ENCODE measurements around the gene HOOK2. TPM values are rescaled to one million over a fixed set of nuclear protein-coding genes. Genes with fewer than 3 reads are reported as not detected.
A peak's percentile ranks its signal among the peaks of the same experiment; 100 is the strongest.

HOOK2 gene
- total RNA-seq, 2 experiments from 2014 or later = 17.3 to 18.4 TPM

DNA sequence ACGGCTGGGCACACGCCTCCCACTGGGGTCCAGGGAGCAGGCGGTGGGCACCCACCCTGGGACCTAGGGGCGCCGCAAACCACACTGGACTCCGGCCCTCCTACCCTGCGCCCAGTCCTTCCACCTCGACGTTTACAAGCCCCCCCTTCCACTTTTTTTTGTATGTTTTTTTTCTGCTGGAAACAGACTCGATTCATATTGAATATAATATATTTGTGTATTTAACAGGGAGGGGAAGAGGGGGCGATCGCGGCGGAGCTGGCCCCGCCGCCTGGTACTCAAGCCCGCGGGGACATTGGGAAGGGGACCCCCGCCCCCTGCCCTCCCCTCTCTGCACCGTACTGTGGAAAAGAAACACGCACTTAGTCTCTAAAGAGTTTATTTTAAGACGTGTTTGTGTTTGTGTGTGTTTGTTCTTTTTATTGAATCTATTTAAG is 17.5 kb upstream of the HOOK2 start:
- TF ChIP-seq CTCF (IDR thresholded peaks at IDR 0.05) = no peak
- POLR2A ChIA-PET = interaction anchor here (0.7 to 3.3 kb wide), 22 partner anchors 9 to 460 kb away, joined by 3 to 97 read pairs (median 4); partner anchors contain the start of genes DHPS, FBXW9, PRDX2 and RNASEH2A
- H3K27ac Mint-ChIP-seq = peak overlapping the region; percentile 98
- ATAC-seq (no peak), DNase-seq (no peak)
- intact Hi-C loops (cut with micrococcal nuclease) = no loop called here
- CTCF ChIA-PET = interaction anchor here (0.9 to 14.2 kb wide), 8 partner anchors 9 to 93 kb away, joined by 3 to 480 read pairs (median 4); partner anchors contain the start of gene THSD8
- peaks cover 44% of the 10 kb centered on the region for H3K4me1 Mint-ChIP-seq (ENCODE audit: low read depth)
- H3K27me3 Mint-ChIP-seq = no peaks in the 10 kb centered on the region
- H3K4me3 Mint-ChIP-seq = peak overlapping the region; percentile 95
- H3K9me3 Mint-ChIP-seq = no peaks in the 10 kb centered on the region
- H3K36me3 Mint-ChIP-seq (ENCODE audit: low read depth) = peaks cover 22% of the 10 kb centered on the region

- Mint-ChIP-seq H3K4me1 (ENCODE audit: low read depth) (peaks cover 44% of the 10 kb centered on the region), H3K4me3 (peak overlapping the region; percentile 95), H3K36me3 (ENCODE audit: low read depth) (peaks cover 22% of the 10 kb centered on the region), H3K27me3 (no peaks in the 10 kb centered on the region), H3K9me3 (no peaks in the 10 kb centered on the region), H3K27ac (peak overlapping the region; percentile 98)
- TF ChIP-seq CTCF (IDR thresholded peaks at IDR 0.05) = peak; percentile 10
- POLR2A ChIA-PET = interaction anchor here (0.9 to 3.3 kb wide), 27 partner anchors 10 to 360 kb away, joined by 3 to 97 read pairs (median 4); partner anchors contain the start of genes DHPS, FBXW9, GET3 and PRDX2
- CTCF ChIA-PET = interaction anchor here (1.3 to 14.2 kb wide), 8 partner anchors 10 to 93 kb away, joined by 3 to 480 read pairs (median 4); partner anchors contain the start of genes RNASEH2A and THSD8
- ATAC-seq = no peak
- DNase-seq = peak; percentile 88
- intact Hi-C loops (cut with micrococcal nuclease) = no loop called here
Observed at GRCh38 chr19:12792051-12792852, 16.9 kb upstream of the HOOK2 start.

- Mint-ChIP-seq H3K4me1 (ENCODE audit: low read depth) (peaks cover 44% of the 10 kb centered on the region), H3K4me3 (peak within 1 kb of the TSS; percentile 95), H3K9me3 (no peaks in the 10 kb centered on the region), H3K27me3 (no peaks in the 10 kb centered on the region), H3K36me3 (ENCODE audit: low read depth) (peaks cover 21% of the 10 kb centered on the region), H3K27ac (peak within 1 kb of the TSS; percentile 98)
- CTCF ChIA-PET = interaction anchor here (1.3 to 14.2 kb wide), 5 partner anchors 11 to 56 kb away, joined by 4 to 480 read pairs (median 8); partner anchors contain the start of genes RNASEH2A and THSD8
- intact Hi-C loops (cut with micrococcal nuclease) = no loop called here
- DNase-seq (peak; percentile 95), ATAC-seq (peak; percentile 42)
- POLR2A ChIA-PET = interaction anchor here (0.5 to 3.3 kb wide), 25 partner anchors 9 to 460 kb away, joined by 3 to 97 read pairs (median 4); partner anchors contain the start of genes FBXW9, GET3, RNASEH2A and TNPO2
- TF ChIP-seq CTCF (IDR thresholded peaks at IDR 0.05) = no peak
Observed at GRCh38 chr19:12791345-12792050, 16.1 kb upstream of the HOOK2 start, which contains the start of gene JUNB. Gene JUNB (plus strand): TSS chr19:12791486. CDS start chr19:12791772, 286 bp downstream.

- no peaks in the 10 kb centered on the region for H3K27me3 Mint-ChIP-seq
- CTCF ChIA-PET = interaction anchor here (1.3 to 14.2 kb wide), 4 partner anchors 11 to 56 kb away, joined by 4 to 480 read pairs (median 167); partner anchors contain the start of gene RNASEH2A
Observed at GRCh38 chr19:12790628-12791344, 15.4 kb upstream of the HOOK2 start.

More at GRCh38 chr19:12790628-12791344, 15.4 kb upstream of the HOOK2 start:
- Mint-ChIP-seq H3K9me3 (no peaks in the 10 kb centered on the region), H3K4me3 (peak overlapping the region; percentile 95), H3K36me3 (ENCODE audit: low read depth) (peaks cover 21% of the 10 kb centered on the region), H3K4me1 (ENCODE audit: low read depth) (peaks cover 37% of the 10 kb centered on the region), H3K27ac (peak overlapping the region; percentile 98)
- POLR2A ChIA-PET = interaction anchor here (0.5 to 3.3 kb wide), 23 partner anchors 8 to 459 kb away, joined by 3 to 97 read pairs (median 4); partner anchors contain the start of genes FBXW9, GET3, RNASEH2A and TNPO2
- peak; percentile 37 for DNase-seq
- no peak for ATAC-seq
- intact Hi-C loops (cut with micrococcal nuclease) = no loop called here
- no peak for TF ChIP-seq CTCF (IDR thresholded peaks at IDR 0.05)
